COR-L47 (cell line): ENCODE data around the gene ARHGAP6.

Experiments used
- DNase-seq: peaks from one replicate; lab custom pipeline; 2025; lab: John Stamatoyannopoulos, UW

Gene ARHGAP6

GRCh38 chrX:11464836-11465463, 200.8 kb downstream of the ARHGAP6 start:
- DNase-seq = no peak

DNA sequence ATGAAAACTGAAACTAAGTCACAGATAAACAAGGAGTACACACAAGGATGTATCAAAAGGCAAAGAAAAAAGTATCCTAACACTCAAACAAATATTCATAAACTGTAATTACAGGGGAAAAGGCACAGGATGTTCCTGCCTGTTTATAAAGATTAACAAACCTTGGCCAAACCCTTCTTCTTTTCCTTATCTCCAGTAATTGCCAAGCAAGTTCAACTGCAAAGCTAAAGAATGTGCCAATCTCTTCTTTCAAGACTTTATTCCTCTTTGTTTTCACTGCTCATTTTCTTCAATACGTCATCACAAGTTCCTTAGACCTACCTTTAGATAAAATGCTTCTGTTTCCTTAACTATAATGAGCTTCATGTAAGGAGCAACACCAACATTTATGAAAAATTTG, 201.3 kb downstream of the ARHGAP6 start:
- DNase-seq = no peak

- DNase-seq = no peak
Observed at GRCh38 chrX:11462648-11463047, 203.1 kb downstream of the ARHGAP6 start.

DNA sequence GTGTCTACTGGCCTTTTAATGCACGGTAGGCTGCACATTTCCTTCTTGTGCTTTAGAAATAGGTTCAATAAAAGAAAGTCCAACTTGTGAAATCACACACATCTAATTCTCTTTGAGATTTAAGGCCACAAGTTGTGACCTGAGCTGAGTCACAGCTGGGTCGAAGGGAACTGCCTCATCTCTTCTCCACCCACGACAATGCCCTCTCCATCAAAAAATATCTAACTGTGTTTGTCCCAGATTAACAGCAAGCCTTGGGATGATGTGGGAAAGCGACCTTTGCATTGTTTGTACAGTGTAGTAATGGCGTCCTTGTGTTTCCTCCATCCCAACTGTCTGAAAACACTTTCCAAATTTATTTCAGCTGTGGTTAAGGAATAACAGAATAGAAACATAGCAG, 203.6 kb downstream of the ARHGAP6 start:
- no peak for DNase-seq

- no peak for DNase-seq
Observed at GRCh38 chrX:11461201-11462001, 204.3 kb downstream of the ARHGAP6 start.

- DNase-seq = no peak
Observed at GRCh38 chrX:11460347-11460746, 205.4 kb downstream of the ARHGAP6 start.

- DNase-seq = no peak
Observed at GRCh38 chrX:11458170-11458569, 207.6 kb downstream of the ARHGAP6 start.

GRCh38 chrX:11451151-11451550, 214.6 kb downstream of the ARHGAP6 start:
- no peak for DNase-seq

GRCh38 chrX:11450354-11450753, 215.4 kb downstream of the ARHGAP6 start:
- no peak for DNase-seq

GRCh38 chrX:11449613-11450012, 216.1 kb downstream of the ARHGAP6 start:
- DNase-seq = no peak

- DNase-seq = no peak
Observed at GRCh38 chrX:11447418-11447817, 218.3 kb downstream of the ARHGAP6 start.

DNA sequence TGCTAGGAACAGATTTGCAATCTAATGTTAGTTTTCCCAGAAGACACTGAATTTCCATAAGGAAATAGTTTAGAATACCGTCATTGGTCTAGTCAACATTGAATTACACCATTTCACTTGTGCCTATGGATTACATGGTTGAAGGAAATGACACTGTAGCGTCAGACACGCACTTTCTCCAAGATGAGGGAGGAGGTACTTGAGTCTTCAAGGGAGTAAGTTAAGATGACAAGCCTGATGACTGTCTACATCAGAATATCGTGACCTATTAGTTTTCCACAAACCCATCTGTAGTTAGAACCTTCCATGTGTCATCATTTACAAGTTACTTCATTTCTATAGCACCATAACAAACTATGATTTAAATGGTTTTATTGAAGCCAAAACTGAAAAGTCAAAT, 218.8 kb downstream of the ARHGAP6 start:
- no peak for DNase-seq

DNA sequence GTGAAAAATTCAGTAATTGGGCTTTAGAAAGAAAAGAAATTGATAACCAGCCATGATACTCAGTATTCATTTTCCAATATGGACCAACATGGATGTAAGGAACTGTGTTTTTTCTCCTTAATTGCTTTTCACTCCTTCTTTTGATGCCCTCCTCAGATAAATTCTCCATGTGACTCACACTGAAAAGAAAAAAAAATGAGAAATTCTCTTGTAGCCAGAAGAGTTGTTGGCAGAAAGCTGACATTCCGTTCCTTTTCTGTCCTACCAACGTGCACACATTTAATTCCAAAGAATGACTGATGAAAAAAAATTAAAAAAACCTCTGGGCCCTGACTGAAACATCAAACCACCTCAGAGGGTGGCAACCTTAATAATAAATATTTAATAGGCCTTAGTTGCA, 219.4 kb downstream of the ARHGAP6 start:
- no peak for DNase-seq

DNA sequence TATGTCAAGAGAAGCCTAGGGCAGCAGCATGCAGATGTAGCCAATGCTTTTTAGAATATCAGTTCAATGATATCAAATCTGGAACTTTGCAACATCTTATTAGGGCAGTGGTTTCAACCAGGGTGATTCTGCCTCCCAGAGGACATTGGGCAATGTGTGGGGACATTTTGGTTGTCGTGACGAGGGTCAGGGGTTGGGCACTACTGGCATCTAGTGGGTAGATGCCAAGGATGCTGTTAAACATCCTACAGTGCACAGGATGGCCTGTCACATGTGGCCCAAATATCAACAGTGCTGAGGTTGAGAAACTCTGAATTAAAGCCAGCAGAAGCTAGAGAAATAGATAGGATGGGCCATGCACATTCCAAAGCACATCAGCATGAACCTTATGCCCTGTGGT, 220.2 kb downstream of the ARHGAP6 start:
- DNase-seq = no peak

- DNase-seq = no peak
Observed at GRCh38 chrX:11444052-11444451, 221.7 kb downstream of the ARHGAP6 start.

DNA sequence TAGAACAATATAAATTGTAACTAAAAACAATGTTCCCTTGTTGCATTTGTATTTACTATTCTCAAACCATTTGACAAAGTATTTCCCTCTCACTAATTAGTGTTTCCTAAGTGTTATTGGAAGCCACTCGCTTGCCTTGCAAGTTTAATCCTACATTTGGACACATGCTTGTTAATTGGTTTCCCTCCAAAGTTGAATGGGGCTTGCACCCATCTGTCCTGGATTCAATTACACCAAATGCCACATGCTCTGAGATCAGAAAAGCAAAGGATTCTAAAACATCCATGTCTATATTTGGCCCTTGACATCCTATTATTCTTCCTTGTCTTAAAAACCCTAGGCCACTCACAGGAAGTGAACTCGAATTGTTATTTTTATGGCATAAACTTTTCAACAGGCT, 225.9 kb downstream of the ARHGAP6 start:
- no peak for DNase-seq

DNA sequence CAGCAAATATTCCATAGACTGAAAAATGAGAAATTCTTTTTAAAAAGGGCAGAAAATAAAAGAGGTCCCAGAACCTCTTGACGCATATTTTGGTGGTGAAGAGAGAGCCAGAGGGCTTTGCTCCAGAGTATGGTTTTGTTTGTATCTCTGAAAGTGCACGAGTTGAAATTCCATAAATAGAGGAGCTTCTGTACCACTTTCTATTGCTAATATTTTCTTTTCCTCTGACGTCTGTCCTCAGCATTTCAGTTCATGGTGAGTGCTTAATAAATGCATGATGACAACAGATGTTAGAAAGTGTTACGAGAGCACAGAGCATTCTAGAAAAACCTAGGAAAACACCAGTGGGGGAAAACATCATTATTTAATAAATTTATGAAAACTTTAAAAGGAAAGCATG, 227.0 kb downstream of the ARHGAP6 start:
- DNase-seq = no peak

DNA sequence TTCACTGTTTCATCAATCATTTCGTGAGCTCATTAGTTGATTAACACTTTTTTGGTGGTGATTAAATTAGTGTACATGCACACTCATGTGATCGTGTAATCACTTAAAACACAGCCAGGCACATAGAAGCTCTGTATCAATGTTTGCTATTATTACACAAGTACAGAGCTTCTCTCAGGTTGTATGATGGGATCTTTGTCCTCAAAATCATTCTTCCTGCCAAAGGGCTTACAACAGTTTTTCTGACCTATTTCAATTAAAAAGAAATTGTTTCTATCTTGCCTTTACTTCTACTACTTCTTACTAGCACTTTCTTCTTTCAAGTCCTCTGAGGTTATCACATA, 227.4 kb downstream of the ARHGAP6 start:
- no peak for DNase-seq

GRCh38 chrX:11437642-11438379, 227.9 kb downstream of the ARHGAP6 start:
- no peak for DNase-seq

DNA sequence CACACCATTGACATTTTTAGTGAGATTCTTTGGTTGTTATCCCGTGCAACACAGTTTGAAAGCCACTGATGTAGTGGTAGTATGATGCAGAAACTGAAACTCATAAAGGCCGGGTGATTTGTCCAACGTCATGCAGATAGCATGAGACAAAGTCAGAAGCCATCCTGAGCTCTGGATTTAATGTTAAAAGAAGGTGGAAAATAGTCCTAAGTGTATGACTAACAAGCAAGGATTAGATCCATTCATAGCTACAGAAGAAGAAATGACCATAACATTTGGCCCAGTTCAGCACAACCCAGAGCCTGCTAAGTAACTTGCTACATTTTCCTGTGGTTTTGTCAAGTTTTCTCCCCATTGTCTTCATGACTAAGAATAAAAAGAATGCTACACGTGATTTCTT, 230.2 kb downstream of the ARHGAP6 start:
- DNase-seq = no peak

- no peak for DNase-seq
Observed at GRCh38 chrX:11434607-11435006, 231.1 kb downstream of the ARHGAP6 start.

DNA sequence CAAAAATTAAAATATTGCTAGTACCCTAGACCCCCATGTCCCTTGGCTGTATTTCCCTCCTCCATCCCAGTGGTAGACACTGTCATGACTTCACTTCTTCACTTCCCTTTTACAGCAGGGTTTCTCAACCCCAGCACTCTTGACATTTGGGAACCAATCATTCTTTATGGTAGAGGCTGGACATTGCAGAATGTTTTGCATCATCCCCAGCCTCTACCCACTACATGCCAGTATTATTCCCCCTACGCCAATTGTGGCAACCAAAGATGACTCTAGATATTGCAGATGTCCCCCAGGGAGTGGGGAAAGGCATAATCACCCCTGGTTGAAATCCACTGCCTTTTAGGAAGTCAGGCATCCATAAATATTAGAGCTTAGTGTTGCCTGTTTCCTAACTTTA, 233.9 kb downstream of the ARHGAP6 start:
- DNase-seq = no peak

- DNase-seq = no peak
Observed at GRCh38 chrX:11430271-11430670, 235.4 kb downstream of the ARHGAP6 start.
